HepG2 (cell line): ENCODE results near the gene NCMAP. TPM values are rescaled to one million over a fixed set of nuclear protein-coding genes. Genes with fewer than 3 reads are reported as not detected.
A peak's percentile ranks its signal among the peaks of the same experiment; 100 is the strongest.

Experiments used
- HDAC6 ChIP-seq: fragments of 200-600 bp; sonication (generic); IDR thresholded peaks from 2 replicates; pipeline ENCODE4 v1.7.0; 2017; ENCODE audit warnings: mild to moderate bottlenecking, antibody characterized with exemption, low read length, low read depth
- ONECUT2 ChIP-seq: sonication (generic); formaldehyde crosslinking; IDR thresholded peaks from 2 replicates; pipeline ENCODE4 v1.4.0; 2020; ENCODE audit warnings: missing genetic modification reagents
- PHF5A ChIP-seq: IDR thresholded peaks from one replicate; pipeline ENCODE4 v1.6.1; 2018; ENCODE audit warnings: low read depth, missing genetic modification reagents; ENCODE audit not compliant: unreplicated experiment
- PHF8 ChIP-seq: sonication (generic); formaldehyde crosslinking; IDR thresholded peaks from 2 replicates; pipeline ENCODE4 v1.5.0; 2020; ENCODE audit warnings: missing genetic modification reagents
- SKI ChIP-seq: fragments of 450-650 bp; IDR thresholded peaks from one replicate; pipeline ENCODE4 v1.6.1; 2018; ENCODE audit warnings: mild to moderate bottlenecking; ENCODE audit not compliant: partially characterized antibody
- ZNF331 ChIP-seq: sonication (generic); formaldehyde crosslinking; IDR thresholded peaks from 2 replicates; pipeline ENCODE4 v1.4.0; 2020; ENCODE audit warnings: missing genetic modification reagents
- ZSCAN21 ChIP-seq: sonication (generic); formaldehyde crosslinking; IDR thresholded peaks from 2 replicates; pipeline ENCODE4 v1.8.0; 2022; ENCODE audit warnings: mild to moderate bottlenecking, missing genetic modification reagents, moderate library complexity, borderline replicate concordance
- polyA plus RNA-seq, 8 experiments: library from polyadenylated mRNA; depleted of rRNA in 3 of 8; stranded (reverse) in 7 of 8; unstranded in 1 of 8; fragments of >200 nt; fragmentation: Illumina TruSeq in 4 of 8; extraction: Trizol in 4 of 8; gene quantifications; 2 replicates each; pipeline versions ENCODE4 v1.2.1 to v1.2.3, GENCODE V29; 2011 to 2016; ENCODE audit warnings: low read depth in 4 of 8, missing spikeins in 1 of 8, mixed read lengths in 1 of 8; ENCODE audit not compliant: insufficient read depth in 1 of 8
- total RNA-seq, 5 experiments: library from RNA; depleted of rRNA; stranded (reverse); fragments of >200 nt; fragmentation: Illumina TruSeq; extraction: Trizol; gene quantifications; 2 replicates each; pipeline ENCODE4 v1.2.3, GENCODE V29; 2016; ENCODE audit warnings: low read depth in 1 of 5
- TF ChIP-seq, protein P1 (sequence below): IDR thresholded peaks from 2 replicates; pipeline ENCODE4 v1.4.0; 2020; ENCODE audit warnings: mild to moderate bottlenecking, missing genetic modification reagents
- TF ChIP-seq, protein P2 (sequence below): sonication (generic); formaldehyde crosslinking; IDR thresholded peaks from 2 replicates; pipeline ENCODE4 v1.9.0; 2022; ENCODE audit warnings: missing genetic modification reagents, mild to moderate bottlenecking, borderline replicate concordance
- TF ChIP-seq, protein P3 (sequence below): sonication (generic); formaldehyde crosslinking; IDR thresholded peaks from 2 replicates; pipeline ENCODE4 v1.4.0; 2020; ENCODE audit warnings: missing genetic modification reagents, borderline replicate concordance
- TF ChIP-seq, protein P4 (sequence below): sonication (generic); formaldehyde crosslinking; IDR thresholded peaks from 2 replicates; pipeline ENCODE4 v1.9.0; 2021; ENCODE audit warnings: missing genetic modification reagents, borderline replicate concordance

NCMAP gene
- total and polyA plus RNA-seq, 2 of the 13 experiments (the other 11 are each of a cell fraction or from before 2014, with no cell fraction given), result 2.7 to 20.0 TPM

DNA sequence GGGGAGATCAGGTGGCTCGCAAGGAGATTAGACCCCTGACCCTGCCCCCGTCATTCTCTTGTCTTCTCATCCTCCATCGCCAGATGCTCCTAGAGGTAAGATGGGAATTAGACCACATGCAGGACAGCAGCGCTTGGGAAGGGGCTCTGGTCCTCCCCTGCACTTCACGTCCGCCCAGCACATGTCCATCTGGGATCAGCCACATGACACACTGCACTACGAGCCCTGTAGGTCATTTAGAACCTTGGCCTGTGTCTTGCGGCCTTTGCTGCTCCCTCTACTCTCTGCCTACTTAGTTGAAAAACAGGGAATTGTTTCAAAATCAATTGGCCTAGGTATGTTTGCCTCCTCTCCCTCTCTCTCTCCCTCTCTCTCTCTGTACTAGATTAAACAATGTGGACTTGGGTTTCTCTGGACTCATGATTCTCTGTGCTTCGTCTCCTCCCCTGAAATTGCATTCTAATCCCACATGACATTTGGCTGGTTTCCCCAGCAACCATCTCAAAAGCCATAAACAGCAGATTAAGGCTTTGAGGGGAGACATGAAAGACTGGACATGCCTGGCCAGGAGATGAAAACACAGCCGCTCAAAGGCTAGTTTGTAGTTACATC, 3.8 kb upstream of the NCMAP start (continued):
- TF ChIP-seq PHF5A (CRISPR knock-in tag) (peak; percentile 39), ZSCAN21 (CRISPR knock-in tag) (peak; percentile 84), ONECUT2 (CRISPR knock-in tag) (peak; percentile 68), HDAC6 (no peak), SKI (peak; percentile 65), ZNF331 (CRISPR knock-in tag) (peak; percentile 80), PHF8 (CRISPR knock-in tag) (0 out of 2 replicates have a peak, but pooled peaks have one; percentile 11)
- TF ChIP-seq, protein P1, sequence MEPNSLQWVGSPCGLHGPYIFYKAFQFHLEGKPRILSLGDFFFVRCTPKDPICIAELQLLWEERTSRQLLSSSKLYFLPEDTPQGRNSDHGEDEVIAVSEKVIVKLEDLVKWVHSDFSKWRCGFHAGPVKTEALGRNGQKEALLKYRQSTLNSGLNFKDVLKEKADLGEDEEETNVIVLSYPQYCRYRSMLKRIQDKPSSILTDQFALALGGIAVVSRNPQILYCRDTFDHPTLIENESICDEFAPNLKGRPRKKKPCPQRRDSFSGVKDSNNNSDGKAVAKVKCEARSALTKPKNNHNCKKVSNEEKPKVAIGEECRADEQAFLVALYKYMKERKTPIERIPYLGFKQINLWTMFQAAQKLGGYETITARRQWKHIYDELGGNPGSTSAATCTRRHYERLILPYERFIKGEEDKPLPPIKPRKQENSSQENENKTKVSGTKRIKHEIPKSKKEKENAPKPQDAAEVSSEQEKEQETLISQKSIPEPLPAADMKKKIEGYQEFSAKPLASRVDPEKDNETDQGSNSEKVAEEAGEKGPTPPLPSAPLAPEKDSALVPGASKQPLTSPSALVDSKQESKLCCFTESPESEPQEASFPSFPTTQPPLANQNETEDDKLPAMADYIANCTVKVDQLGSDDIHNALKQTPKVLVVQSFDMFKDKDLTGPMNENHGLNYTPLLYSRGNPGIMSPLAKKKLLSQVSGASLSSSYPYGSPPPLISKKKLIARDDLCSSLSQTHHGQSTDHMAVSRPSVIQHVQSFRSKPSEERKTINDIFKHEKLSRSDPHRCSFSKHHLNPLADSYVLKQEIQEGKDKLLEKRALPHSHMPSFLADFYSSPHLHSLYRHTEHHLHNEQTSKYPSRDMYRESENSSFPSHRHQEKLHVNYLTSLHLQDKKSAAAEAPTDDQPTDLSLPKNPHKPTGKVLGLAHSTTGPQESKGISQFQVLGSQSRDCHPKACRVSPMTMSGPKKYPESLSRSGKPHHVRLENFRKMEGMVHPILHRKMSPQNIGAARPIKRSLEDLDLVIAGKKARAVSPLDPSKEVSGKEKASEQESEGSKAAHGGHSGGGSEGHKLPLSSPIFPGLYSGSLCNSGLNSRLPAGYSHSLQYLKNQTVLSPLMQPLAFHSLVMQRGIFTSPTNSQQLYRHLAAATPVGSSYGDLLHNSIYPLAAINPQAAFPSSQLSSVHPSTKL (CRISPR knock-in tag), result peak; percentile 74
- TF ChIP-seq, protein P2, sequence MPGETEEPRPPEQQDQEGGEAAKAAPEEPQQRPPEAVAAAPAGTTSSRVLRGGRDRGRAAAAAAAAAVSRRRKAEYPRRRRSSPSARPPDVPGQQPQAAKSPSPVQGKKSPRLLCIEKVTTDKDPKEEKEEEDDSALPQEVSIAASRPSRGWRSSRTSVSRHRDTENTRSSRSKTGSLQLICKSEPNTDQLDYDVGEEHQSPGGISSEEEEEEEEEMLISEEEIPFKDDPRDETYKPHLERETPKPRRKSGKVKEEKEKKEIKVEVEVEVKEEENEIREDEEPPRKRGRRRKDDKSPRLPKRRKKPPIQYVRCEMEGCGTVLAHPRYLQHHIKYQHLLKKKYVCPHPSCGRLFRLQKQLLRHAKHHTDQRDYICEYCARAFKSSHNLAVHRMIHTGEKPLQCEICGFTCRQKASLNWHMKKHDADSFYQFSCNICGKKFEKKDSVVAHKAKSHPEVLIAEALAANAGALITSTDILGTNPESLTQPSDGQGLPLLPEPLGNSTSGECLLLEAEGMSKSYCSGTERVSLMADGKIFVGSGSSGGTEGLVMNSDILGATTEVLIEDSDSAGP (CRISPR knock-in tag), result peak; percentile 79; the same call in 1 of the 2 replicates
- TF ChIP-seq, protein P3, sequence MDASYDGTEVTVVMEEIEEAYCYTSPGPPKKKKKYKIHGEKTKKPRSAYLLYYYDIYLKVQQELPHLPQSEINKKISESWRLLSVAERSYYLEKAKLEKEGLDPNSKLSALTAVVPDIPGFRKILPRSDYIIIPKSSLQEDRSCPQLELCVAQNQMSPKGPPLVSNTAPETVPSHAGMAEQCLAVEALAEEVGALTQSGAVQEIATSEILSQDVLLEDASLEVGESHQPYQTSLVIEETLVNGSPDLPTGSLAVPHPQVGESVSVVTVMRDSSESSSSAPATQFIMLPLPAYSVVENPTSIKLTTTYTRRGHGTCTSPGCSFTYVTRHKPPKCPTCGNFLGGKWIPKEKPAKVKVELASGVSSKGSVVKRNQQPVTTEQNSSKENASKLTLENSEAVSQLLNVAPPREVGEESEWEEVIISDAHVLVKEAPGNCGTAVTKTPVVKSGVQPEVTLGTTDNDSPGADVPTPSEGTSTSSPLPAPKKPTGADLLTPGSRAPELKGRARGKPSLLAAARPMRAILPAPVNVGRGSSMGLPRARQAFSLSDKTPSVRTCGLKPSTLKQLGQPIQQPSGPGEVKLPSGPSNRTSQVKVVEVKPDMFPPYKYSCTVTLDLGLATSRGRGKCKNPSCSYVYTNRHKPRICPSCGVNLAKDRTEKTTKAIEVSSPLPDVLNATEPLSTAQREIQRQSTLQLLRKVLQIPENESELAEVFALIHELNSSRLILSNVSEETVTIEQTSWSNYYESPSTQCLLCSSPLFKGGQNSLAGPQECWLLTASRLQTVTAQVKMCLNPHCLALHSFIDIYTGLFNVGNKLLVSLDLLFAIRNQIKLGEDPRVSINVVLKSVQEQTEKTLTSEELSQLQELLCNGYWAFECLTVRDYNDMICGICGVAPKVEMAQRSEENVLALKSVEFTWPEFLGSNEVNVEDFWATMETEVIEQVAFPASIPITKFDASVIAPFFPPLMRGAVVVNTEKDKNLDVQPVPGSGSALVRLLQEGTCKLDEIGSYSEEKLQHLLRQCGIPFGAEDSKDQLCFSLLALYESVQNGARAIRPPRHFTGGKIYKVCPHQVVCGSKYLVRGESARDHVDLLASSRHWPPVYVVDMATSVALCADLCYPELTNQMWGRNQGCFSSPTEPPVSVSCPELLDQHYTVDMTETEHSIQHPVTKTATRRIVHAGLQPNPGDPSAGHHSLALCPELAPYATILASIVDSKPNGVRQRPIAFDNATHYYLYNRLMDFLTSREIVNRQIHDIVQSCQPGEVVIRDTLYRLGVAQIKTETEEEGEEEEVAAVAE (CRISPR knock-in tag), result no peak
- TF ChIP-seq, protein P4, sequence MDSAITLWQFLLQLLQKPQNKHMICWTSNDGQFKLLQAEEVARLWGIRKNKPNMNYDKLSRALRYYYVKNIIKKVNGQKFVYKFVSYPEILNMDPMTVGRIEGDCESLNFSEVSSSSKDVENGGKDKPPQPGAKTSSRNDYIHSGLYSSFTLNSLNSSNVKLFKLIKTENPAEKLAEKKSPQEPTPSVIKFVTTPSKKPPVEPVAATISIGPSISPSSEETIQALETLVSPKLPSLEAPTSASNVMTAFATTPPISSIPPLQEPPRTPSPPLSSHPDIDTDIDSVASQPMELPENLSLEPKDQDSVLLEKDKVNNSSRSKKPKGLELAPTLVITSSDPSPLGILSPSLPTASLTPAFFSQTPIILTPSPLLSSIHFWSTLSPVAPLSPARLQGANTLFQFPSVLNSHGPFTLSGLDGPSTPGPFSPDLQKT (CRISPR knock-in tag), result no peak
